GM23248 (cell line): ENCODE results near the gene ALCAM. TPM values are rescaled to one million over a fixed set of nuclear protein-coding genes. Genes with fewer than 3 reads are reported as not detected.
A peak's percentile ranks its signal among the peaks of the same experiment; 100 is the strongest.

Source experiments
- DNase-seq: peaks from one replicate; pipeline ENCODE4 v3.0.0-alpha.2; 2015
- H2AFZ ChIP-seq: fragments of 200-600 bp; sonication (generic); 2 replicates; pipeline ENCODE4 v1.6.1; 2016; ENCODE audit warnings: antibody characterized with exemption
- H3F3A ChIP-seq: fragments of 200-600 bp; sonication (generic); 2 replicates; pipeline ENCODE4 v1.6.1; 2016; ENCODE audit warnings: mild to moderate bottlenecking, antibody characterized with exemption, mixed run types; ENCODE audit not compliant: insufficient read depth
- H3K27ac ChIP-seq: fragments of 200-600 bp; sonication (generic); 2 replicates; pipeline ENCODE4 v1.5.1; 2016; ENCODE audit warnings: mild to moderate bottlenecking
- H3K27me3 ChIP-seq: fragments of 200-600 bp; sonication (generic); replicated peaks from 2 replicates; pipeline ENCODE4 v1.6.1; 2016; ENCODE audit warnings: mild to moderate bottlenecking; ENCODE audit not compliant: insufficient read depth
- H3K36me3 ChIP-seq: fragments of 200-600 bp; sonication (generic); 2 replicates; pipeline ENCODE4 v1.6.1; 2016; ENCODE audit warnings: low read depth, mild to moderate bottlenecking
- H3K4me1 ChIP-seq: fragments of 200-600 bp; sonication (generic); 2 replicates; pipeline ENCODE4 v1.6.1; 2016; ENCODE audit warnings: mild to moderate bottlenecking; ENCODE audit not compliant: insufficient read depth
- H3K4me2 ChIP-seq: fragments of 200-600 bp; sonication (generic); one replicate; pipeline ENCODE4 v1.6.1; 2016; ENCODE audit warnings: mild to moderate bottlenecking; ENCODE audit not compliant: unreplicated experiment
- H3K4me3 ChIP-seq: fragments of 200-600 bp; sonication (generic); 2 replicates; pipeline ENCODE4 v1.5.1; 2016; ENCODE audit warnings: mild to moderate bottlenecking
- H3K79me2 ChIP-seq: fragments of 200-600 bp; sonication (generic); 2 replicates; pipeline ENCODE4 v1.6.1; 2016; ENCODE audit warnings: mild to moderate bottlenecking; ENCODE audit not compliant: insufficient read depth
- H3K9ac ChIP-seq: fragments of 200-600 bp; sonication (generic); 2 replicates; pipeline ENCODE4 v1.6.1; 2016; ENCODE audit warnings: mild to moderate bottlenecking
- H3K9me2 ChIP-seq: fragments of 200-600 bp; sonication (generic); 2 replicates; pipeline ENCODE4 v1.6.1; 2016; ENCODE audit warnings: mixed run types, mild to moderate bottlenecking, moderate library complexity; ENCODE audit not compliant: insufficient read depth
- H3K9me3 ChIP-seq: fragments of 200-600 bp; sonication (generic); one replicate; pipeline ENCODE4 v1.6.1; 2017; ENCODE audit warnings: low read depth
- H4K20me1 ChIP-seq: fragments of 200-600 bp; sonication (generic); 2 replicates; pipeline ENCODE4 v1.6.0; 2016; ENCODE audit not compliant: insufficient read depth
- EZH2 ChIP-seq: fragments of 200-600 bp; sonication (generic); IDR thresholded peaks from 2 replicates; pipeline ENCODE4 v1.6.1; 2018; ENCODE audit warnings: antibody characterized with exemption, mild to moderate bottlenecking; ENCODE audit not compliant: insufficient read depth, poor library complexity, severe bottlenecking
- EZH2phosphoT487 ChIP-seq: fragments of 200-600 bp; sonication (generic); IDR thresholded peaks from 2 replicates; pipeline ENCODE4 v1.6.1; 2018; ENCODE audit warnings: antibody characterized with exemption, moderate library complexity, mild to moderate bottlenecking, low read depth; ENCODE audit not compliant: insufficient read depth
- WGBS, 2 experiments: methylation state at CpG; one replicate each; pipeline ENCODE4 v1.1.6; 2015 to 2017; ENCODE audit warnings: low lambda C conversion rate in 2 of 2, low coverage in 1 of 2; ENCODE audit errors: missing lambda C conversion rate in 2 of 2; 5-methylcytosine and 5-hydroxymethylcytosine counted together
- in situ Hi-C: fragments of 300-500 bp; cut with MboI; formaldehyde crosslinking; loops from 2 replicates; pipeline ENCODE4 v1.15.0; 2020
- polyA plus RNA-seq: library from polyadenylated mRNA; unstranded; fragments of >200 nt; fragmentation: Nextera tagmentation; extraction: Ambion mirVana; gene quantifications from 2 replicates; pipeline ENCODE4 v1.2.1, GENCODE V29; 2016
- total RNA-seq: library from RNA; depleted of rRNA; stranded (reverse); fragments of >200 nt; shearing (Covaris generic); gene quantifications from 2 replicates; pipeline ENCODE4 v1.2.3, GENCODE V29; 2014

ALCAM gene
- total and polyA plus RNA-seq, 2 experiments from 2014 or later: 88.7 to 208 TPM

GRCh38 chr3:105555206-105555605 is 188.5 kb downstream of the ALCAM start:
- Histone ChIP-seq H3K4me2 (peak overlapping the region; percentile 5), H3K9me3 (no peaks in the 10 kb centered on the region), H3K79me2 (no peaks in the 10 kb centered on the region), H3K4me3 (no peak overlapping the region), H3F3A (peaks cover 10% of the 10 kb centered on the region; the same call in 1 of the 2 replicates), H4K20me1 (no peaks in the 10 kb centered on the region), H3K9ac (no peak overlapping the region), H3K36me3 (peaks cover 30% of the 10 kb centered on the region), H3K9me2 (no peaks in the 10 kb centered on the region), H3K27me3 (no peaks in the 10 kb centered on the region), H2AFZ (peak overlapping the region; percentile 4; the same call in 1 of the 2 replicates), H3K4me1 (peaks cover 28% of the 10 kb centered on the region), H3K27ac (no peak overlapping the region)
- TF ChIP-seq EZH2phosphoT487 (no peak), EZH2 (no peak)
- in situ Hi-C loops: no loop called here
- peak; percentile 34 for DNase-seq
- 93% methylated on average over 2 of the region's 2 CpGs for WGBS, 2 experiments

GRCh38 chr3:105559856-105560255 is 193.1 kb downstream of the ALCAM start:
- H3K4me3 ChIP-seq: no peak overlapping the region
- no peak for DNase-seq
- no peaks in the 10 kb centered on the region for H3K9me3 ChIP-seq
- 0 out of 2 replicates have a peak, but pooled peaks cover 2% of the 10 kb centered on the region for H3K36me3 ChIP-seq
- H3K4me1 ChIP-seq: peaks cover 15% of the 10 kb centered on the region
- H4K20me1 ChIP-seq: no peaks in the 10 kb centered on the region
- H3K9me2 ChIP-seq: no peaks in the 10 kb centered on the region
- in situ Hi-C loops: no loop called here
- H2AFZ ChIP-seq: no peak overlapping the region
- H3K79me2 ChIP-seq: no peaks in the 10 kb centered on the region
- 85 to 90% methylated on average over 1 of the region's 1 CpG for WGBS, 2 experiments
- no peak for TF ChIP-seq EZH2
- no peak overlapping the region for H3K27ac ChIP-seq
- H3K4me2 ChIP-seq: no peak overlapping the region
- H3K9ac ChIP-seq: no peak overlapping the region
- H3F3A ChIP-seq: peaks cover 6% of the 10 kb centered on the region
- no peaks in the 10 kb centered on the region for H3K27me3 ChIP-seq

- H3K9ac ChIP-seq: no peak overlapping the region
- no peaks in the 10 kb centered on the region for H3K9me2 ChIP-seq
- no peaks in the 10 kb centered on the region for H4K20me1 ChIP-seq
- no peak for DNase-seq
- TF ChIP-seq EZH2 (no peak), EZH2phosphoT487 (no peak)
- in situ Hi-C loops: no loop called here
- H3K36me3 ChIP-seq: no peaks in the 10 kb centered on the region
- H3K4me3 ChIP-seq: no peak overlapping the region
- no peaks in the 10 kb centered on the region; the same call in 1 of the 2 replicates for H3F3A ChIP-seq
- H2AFZ ChIP-seq: no peak overlapping the region
- no peak overlapping the region for H3K4me2 ChIP-seq
- WGBS, 2 experiments: 100% methylated on average over 1 of the region's 1 CpG
- no peak overlapping the region for H3K27ac ChIP-seq
- H3K79me2 ChIP-seq: no peaks in the 10 kb centered on the region
- no peaks in the 10 kb centered on the region for H3K9me3 ChIP-seq
- H3K4me1 ChIP-seq: no peaks in the 10 kb centered on the region
- no peaks in the 10 kb centered on the region for H3K27me3 ChIP-seq
Measured at GRCh38 chr3:105561876-105562275, 195.2 kb downstream of the ALCAM start.

GRCh38 chr3:105564546-105565288 is 198.0 kb downstream of the ALCAM start:
- no peaks in the 10 kb centered on the region for H4K20me1 ChIP-seq
- WGBS, 2 experiments: 76 to 96% methylated on average over 6 of the region's 6 CpGs

More at GRCh38 chr3:105564546-105565288, 198.0 kb downstream of the ALCAM start:
- H3K9ac ChIP-seq: no peak overlapping the region
- H3K4me1 ChIP-seq: no peaks in the 10 kb centered on the region
- DNase-seq: no peak
- TF ChIP-seq EZH2phosphoT487 (no peak), EZH2 (no peak)
- no peak overlapping the region for H3K4me3 ChIP-seq
- H3K9me3 ChIP-seq: no peaks in the 10 kb centered on the region
- no peak overlapping the region for H3K27ac ChIP-seq
- H3K27me3 ChIP-seq: no peaks in the 10 kb centered on the region
- H3K9me2 ChIP-seq: no peaks in the 10 kb centered on the region
- H2AFZ ChIP-seq: no peak overlapping the region
- in situ Hi-C loops: no loop called here
- no peaks in the 10 kb centered on the region for H3K79me2 ChIP-seq
- no peak overlapping the region for H3K4me2 ChIP-seq
- no peaks in the 10 kb centered on the region for H3K36me3 ChIP-seq
- H3F3A ChIP-seq: no peaks in the 10 kb centered on the region; the same call in 1 of the 2 replicates
